Thoracic aorta (tissue), 2 donors: Measurements from ENCODE around the gene PDCD5. TPM values are rescaled to one million over a fixed set of nuclear protein-coding genes. Genes with fewer than 3 reads are reported as not detected.

Experiments used
- ATAC-seq: fragments of 150-250 bp; one replicate; pipeline ENCODE4 v1.8.0; 2017; ENCODE audit warnings: low read depth; ENCODE audit not compliant: insufficient number of reproducible peaks, low FRiP score
- DNase-seq: peaks from one replicate; pipeline ENCODE4 v3.0.0-alpha.2; 2020; ENCODE audit warnings: low spot score
- H3K27ac ChIP-seq, 2 donors: fragments of 200-600 bp; sonication (generic); 1 replicate in 1 of 2; 2 replicates in 1 of 2; pipeline ENCODE4 v1.5.1; 2016; ENCODE audit warnings: mild to moderate bottlenecking in 2 of 2, moderate library complexity in 2 of 2
- H3K27me3 ChIP-seq: fragments of 200-600 bp; sonication (generic); replicated peaks from 2 replicates; pipeline ENCODE4 v1.6.0; 2016; ENCODE audit warnings: mild to moderate bottlenecking; ENCODE audit not compliant: insufficient read depth
- H3K36me3 ChIP-seq: fragments of 200-600 bp; sonication (generic); one replicate; pipeline ENCODE4 v1.5.1; 2016
- H3K4me1 ChIP-seq, 2 donors: fragments of 200-600 bp; sonication (generic); 1 replicate in 1 of 2; 2 replicates in 1 of 2; pipeline versions ENCODE4 v1.5.1 to v1.6.0; 2016; ENCODE audit warnings: low read depth in 2 of 2, mild to moderate bottlenecking in 1 of 2; ENCODE audit not compliant: control insufficient read depth in 1 of 2
- H3K4me3 ChIP-seq: fragments of 200-600 bp; sonication (generic); 2 replicates; pipeline ENCODE4 v1.5.1; 2016; ENCODE audit warnings: mild to moderate bottlenecking
- H3K9me3 ChIP-seq: fragments of 200-600 bp; sonication (generic); 2 replicates; pipeline ENCODE4 v1.5.1; 2016
- total RNA-seq, 2 donors: library from RNA; depleted of rRNA; stranded (reverse); fragments of >200 nt; gene quantifications; one replicate each; pipeline versions ENCODE4 v1.1.0 to v1.2.3, GENCODE V29; 2016
- TF ChIP-seq, protein P1 (sequence below): fragments of 200-600 bp; sonication (generic); IDR thresholded peaks from one replicate; pipeline ENCODE4 v1.5.1; 2019; ENCODE audit warnings: antibody characterized with exemption

Gene PDCD5
- total RNA-seq, 2 donors from 2014 or later: 76.0 to 105 TPM

DNA sequence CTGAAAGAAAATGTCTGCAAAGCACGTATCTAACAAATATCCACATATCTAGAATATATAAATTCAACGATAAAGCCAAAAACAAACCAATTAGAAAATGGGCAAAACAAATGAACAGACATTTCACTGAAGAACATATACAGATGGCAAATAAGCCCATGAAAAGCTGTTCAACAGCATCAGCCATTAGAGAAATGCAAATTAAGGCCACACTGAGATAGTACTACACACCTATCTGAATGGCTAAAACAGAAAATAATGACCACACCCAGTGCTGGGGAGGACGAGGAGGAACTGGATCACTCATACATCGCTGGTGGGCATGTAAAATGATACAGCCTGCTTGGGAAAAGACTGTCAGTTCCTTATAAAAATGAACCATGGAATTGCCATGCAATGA is 32.0 kb downstream of the PDCD5 start:
- Histone ChIP-seq H3K4me3 (no peak overlapping the region), H3K4me1 (no peaks in the 10 kb centered on the region), H3K9me3 (no peaks in the 10 kb centered on the region), H3K27me3 (no peaks in the 10 kb centered on the region), H3K36me3 (peaks cover 37% of the 10 kb centered on the region), H3K27ac (no peak overlapping the region)
- ATAC-seq: no peak
- no peak for DNase-seq
- TF ChIP-seq, protein P1, sequence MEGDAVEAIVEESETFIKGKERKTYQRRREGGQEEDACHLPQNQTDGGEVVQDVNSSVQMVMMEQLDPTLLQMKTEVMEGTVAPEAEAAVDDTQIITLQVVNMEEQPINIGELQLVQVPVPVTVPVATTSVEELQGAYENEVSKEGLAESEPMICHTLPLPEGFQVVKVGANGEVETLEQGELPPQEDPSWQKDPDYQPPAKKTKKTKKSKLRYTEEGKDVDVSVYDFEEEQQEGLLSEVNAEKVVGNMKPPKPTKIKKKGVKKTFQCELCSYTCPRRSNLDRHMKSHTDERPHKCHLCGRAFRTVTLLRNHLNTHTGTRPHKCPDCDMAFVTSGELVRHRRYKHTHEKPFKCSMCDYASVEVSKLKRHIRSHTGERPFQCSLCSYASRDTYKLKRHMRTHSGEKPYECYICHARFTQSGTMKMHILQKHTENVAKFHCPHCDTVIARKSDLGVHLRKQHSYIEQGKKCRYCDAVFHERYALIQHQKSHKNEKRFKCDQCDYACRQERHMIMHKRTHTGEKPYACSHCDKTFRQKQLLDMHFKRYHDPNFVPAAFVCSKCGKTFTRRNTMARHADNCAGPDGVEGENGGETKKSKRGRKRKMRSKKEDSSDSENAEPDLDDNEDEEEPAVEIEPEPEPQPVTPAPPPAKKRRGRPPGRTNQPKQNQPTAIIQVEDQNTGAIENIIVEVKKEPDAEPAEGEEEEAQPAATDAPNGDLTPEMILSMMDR: no peak

DNA sequence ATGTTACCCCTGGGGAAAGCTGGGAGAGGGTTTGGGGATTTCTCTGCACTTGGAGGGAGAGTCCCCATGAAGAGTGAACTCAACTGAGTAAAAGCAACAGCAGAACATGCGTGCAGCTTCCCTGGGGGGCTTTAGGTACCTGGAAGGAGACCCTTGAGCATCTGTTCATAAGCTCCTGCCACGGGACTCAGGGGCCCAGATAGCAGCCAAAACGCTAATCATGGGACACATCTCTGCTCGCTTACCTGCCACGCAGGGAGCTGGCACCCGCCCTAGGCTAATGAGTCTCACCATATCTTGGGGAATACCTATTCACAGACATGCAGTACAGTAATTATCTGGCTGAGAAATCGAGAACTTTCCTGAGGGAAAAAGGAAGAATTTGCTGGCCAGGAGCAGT is 33.9 kb downstream of the PDCD5 start:
- no peaks in the 10 kb centered on the region for H3K27me3 ChIP-seq
- no peak for ATAC-seq
- no peaks in the 10 kb centered on the region for H3K9me3 ChIP-seq
- no peaks in the 10 kb centered on the region for H3K4me1 ChIP-seq
- H3K4me3 ChIP-seq: no peak overlapping the region
- no peak overlapping the region for H3K27ac ChIP-seq
- TF ChIP-seq, protein P1: no peak
- DNase-seq: no peak
- peaks cover 51% of the 10 kb centered on the region for H3K36me3 ChIP-seq

DNA sequence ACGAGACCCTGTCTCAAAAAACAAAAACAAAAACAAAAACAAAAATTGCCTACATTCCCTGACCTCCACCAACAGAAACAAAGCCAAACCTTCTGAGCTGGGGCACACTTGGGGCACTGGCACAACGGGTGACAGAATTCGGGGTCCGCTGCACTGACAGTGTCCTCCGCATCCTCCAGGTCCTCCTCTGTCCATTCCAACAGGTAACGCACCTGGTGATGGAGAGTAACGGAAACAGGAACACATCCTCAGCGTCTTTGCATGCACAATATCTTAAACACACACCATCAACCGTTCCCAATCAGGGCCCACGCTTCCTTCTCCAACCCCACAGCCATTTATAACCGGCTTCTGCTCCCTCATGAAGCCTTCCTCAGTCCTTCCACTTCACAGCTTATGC is 34.6 kb downstream of the PDCD5 start:
- H3K27me3 ChIP-seq: no peaks in the 10 kb centered on the region
- no peak overlapping the region for H3K27ac ChIP-seq
- TF ChIP-seq, protein P1: no peak
- ATAC-seq (no peak), DNase-seq (no peak)
- peaks cover 51% of the 10 kb centered on the region for H3K36me3 ChIP-seq
- H3K4me1 ChIP-seq: no peaks in the 10 kb centered on the region
- H3K9me3 ChIP-seq: no peaks in the 10 kb centered on the region
- H3K4me3 ChIP-seq: no peak overlapping the region

DNA sequence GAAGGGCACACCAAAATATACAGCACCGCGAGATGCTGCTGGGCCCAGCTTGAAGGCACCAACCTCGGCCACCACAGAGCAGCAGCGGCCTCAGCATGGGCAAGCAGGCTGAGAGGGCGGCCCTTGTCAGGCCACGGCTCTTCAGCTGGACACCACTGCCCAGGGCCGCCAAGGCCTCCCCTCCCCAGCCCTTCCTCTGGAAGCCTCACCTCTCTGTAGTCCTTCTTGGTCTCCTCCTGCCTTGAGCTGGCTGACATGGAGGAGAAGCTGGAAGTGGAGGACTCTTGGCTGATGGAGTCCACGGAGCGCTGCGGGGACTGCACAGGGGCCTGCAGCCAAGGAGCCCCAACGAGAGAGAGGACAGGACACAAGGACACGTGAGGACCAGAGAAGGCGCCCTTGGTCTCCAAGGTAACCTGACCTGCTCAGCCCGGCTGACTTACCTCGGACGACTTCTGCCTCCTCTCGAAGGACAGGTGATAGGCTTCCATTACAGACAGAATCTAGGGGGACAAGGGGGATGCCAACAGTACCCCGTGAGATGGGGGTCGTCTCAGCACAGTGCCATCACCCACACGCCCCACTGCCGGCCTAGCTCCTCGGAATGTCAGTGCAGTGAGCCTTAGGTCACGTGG is 38.2 kb downstream of the PDCD5 start:
- TF ChIP-seq, protein P1: no peak
- Histone ChIP-seq H3K27ac (no peak overlapping the region), H3K9me3 (no peaks in the 10 kb centered on the region), H3K4me3 (no peak overlapping the region), H3K4me1 (no peaks in the 10 kb centered on the region), H3K27me3 (no peaks in the 10 kb centered on the region), H3K36me3 (peaks cover 71% of the 10 kb centered on the region)
- ATAC-seq: no peak
- DNase-seq: no peak

DNA sequence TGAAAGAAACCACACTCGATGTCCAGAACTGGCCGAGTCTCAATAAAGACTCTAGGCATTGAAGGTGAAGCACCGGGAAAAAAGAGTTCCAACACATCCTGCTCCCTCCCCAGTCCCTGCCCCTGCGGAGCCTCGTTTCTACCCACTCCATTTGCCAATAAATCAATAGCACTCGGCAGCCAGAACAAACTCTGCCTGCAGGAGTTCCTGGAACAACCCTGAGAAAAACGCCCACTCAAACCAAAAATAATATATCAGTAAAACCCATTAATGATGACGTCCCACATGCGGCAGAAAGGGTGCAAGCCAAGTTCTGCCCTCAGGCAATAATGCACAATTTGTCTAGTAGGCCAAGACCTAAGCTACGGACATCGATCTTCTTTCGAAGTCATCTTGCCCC is 41.0 kb downstream of the PDCD5 start:
- DNase-seq (no peak), ATAC-seq (no peak)
- Histone ChIP-seq H3K36me3 (peaks cover 62% of the 10 kb centered on the region), H3K27me3 (no peaks in the 10 kb centered on the region), H3K9me3 (no peaks in the 10 kb centered on the region), H3K4me1 (no peaks in the 10 kb centered on the region), H3K4me3 (no peak overlapping the region), H3K27ac (no peak overlapping the region)
- TF ChIP-seq, protein P1: no peak
